ENCODE results near the gene FBXO10. TPM values are rescaled to one million over a fixed set of nuclear protein-coding genes. Genes with fewer than 3 reads are reported as not detected.

Gene FBXO10
- total and polyA plus RNA-seq, 2 of the 4 experiments (the other 2 are of a cell fraction), result 6.6 to 6.7 TPM

DNA sequence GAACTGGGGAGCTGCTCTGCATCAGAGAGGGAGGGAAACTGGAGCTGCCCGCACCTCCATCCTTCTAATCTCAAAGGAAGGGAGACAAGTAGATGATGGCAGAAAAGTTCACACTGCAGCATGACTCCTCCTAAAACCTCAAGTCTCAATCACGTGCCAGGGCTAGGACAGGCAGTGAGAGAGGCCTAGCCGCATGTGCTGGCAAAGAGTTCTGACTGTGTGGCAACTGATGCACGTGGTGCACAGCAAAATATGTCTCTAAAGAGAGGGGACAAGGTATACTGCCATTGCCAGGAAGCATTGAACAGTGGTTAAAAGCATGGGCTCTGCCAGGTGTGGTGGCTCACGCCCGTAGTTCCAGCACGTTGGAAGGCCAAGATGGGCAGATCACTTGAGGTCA is 38.1 kb downstream of the FBXO10 start:
- Histone ChIP-seq H3K36me3 (ENCODE audit: control insufficient read depth, insufficient read depth, low read length) (peaks cover 26% of the 10 kb centered on the region), H3K56ac (ENCODE audit: extremely low read depth, insufficient read depth, low read length) (no peak overlapping the region), H3K4me2 (ENCODE audit: low read depth, low read length) (no peak overlapping the region), H4K91ac (ENCODE audit: insufficient read depth, low read depth, low read length) (no peak overlapping the region), H3K23ac (ENCODE audit: low read depth, low read length) (no peak overlapping the region), H3K14ac (replicated peaks; ENCODE audit: low read depth, low read length) (no peak overlapping the region), H2AFZ (replicated peaks; ENCODE audit: low read length, poor library complexity) (no peak overlapping the region), H3K4me1 (ENCODE audit: control insufficient read depth, insufficient read depth, low read length) (no peaks in the 10 kb centered on the region), H2AK5ac (ENCODE audit: low read depth, low read length) (no peak overlapping the region), H3K4me3 (ENCODE audit: insufficient read depth, low read depth, low read length) (no peak overlapping the region), H2BK120ac (ENCODE audit: low read depth, low read length) (no peak overlapping the region), H3K27ac (ENCODE audit: insufficient read depth, low read length) (no peak overlapping the region), H2AK9ac (replicated peaks; ENCODE audit: low read depth, low read length, poor library complexity) (no peak overlapping the region), H2BK20ac (ENCODE audit: low read depth, low read length) (no peak overlapping the region), H2BK5ac (ENCODE audit: low read depth, low read length, poor library complexity, severe bottlenecking) (no peak overlapping the region), H3K4ac (ENCODE audit: low read depth, low read length) (no peak overlapping the region), H4K20me1 (ENCODE audit: insufficient read depth, low read length) (no peaks in the 10 kb centered on the region), H3K79me1 (ENCODE audit: low read depth in 1 of 2, low read length in 2 of 2) (no peaks in the 10 kb centered on the region), H3K9ac (ENCODE audit: low read depth, low read length) (no peak overlapping the region), H2BK15ac (ENCODE audit: low read depth, low read length) (no peak overlapping the region), H4K5ac (ENCODE audit: low read depth, low read length) (no peak overlapping the region), H4K8ac (ENCODE audit: low read depth in 2 of 2, low read length in 2 of 2) (no peak overlapping the region), H3K18ac (ENCODE audit: low read depth, low read length) (no peak overlapping the region), H3K9me3 (ENCODE audit: control insufficient read depth, insufficient read depth, low read length) (no peaks in the 10 kb centered on the region), H3K9me1 (ENCODE audit: insufficient read depth, low read length) (peaks cover 3% of the 10 kb centered on the region; the same call in 1 of the 2 replicates), H3K27me3 (ENCODE audit: control insufficient read depth, insufficient read depth, low read length) (no peaks in the 10 kb centered on the region)
- TF ChIP-seq RCOR1 (IDR thresholded peaks at IDR 0.05; ENCODE audit: insufficient replicate concordance, low read length), result no peak
- TF ChIP-seq NFE2L2 (IDR thresholded peaks at IDR 0.05; ENCODE audit: low read depth, low read length), result no peak
- no peak for TF ChIP-seq RFX5 (IDR thresholded peaks at IDR 0.05; ENCODE audit: low read depth, low read length)
- no peak for TF ChIP-seq POLR2A (IDR thresholded peaks at IDR 0.05; ENCODE audit: low read depth, low read length)
- TF ChIP-seq MXI1 (IDR thresholded peaks at IDR 0.05; ENCODE audit: borderline replicate concordance, low read depth, low read length), result no peak
- no peak for TF ChIP-seq ELK1 (IDR thresholded peaks at IDR 0.05; ENCODE audit: borderline replicate concordance, low read depth, low read length)
- TF ChIP-seq, protein P1, sequence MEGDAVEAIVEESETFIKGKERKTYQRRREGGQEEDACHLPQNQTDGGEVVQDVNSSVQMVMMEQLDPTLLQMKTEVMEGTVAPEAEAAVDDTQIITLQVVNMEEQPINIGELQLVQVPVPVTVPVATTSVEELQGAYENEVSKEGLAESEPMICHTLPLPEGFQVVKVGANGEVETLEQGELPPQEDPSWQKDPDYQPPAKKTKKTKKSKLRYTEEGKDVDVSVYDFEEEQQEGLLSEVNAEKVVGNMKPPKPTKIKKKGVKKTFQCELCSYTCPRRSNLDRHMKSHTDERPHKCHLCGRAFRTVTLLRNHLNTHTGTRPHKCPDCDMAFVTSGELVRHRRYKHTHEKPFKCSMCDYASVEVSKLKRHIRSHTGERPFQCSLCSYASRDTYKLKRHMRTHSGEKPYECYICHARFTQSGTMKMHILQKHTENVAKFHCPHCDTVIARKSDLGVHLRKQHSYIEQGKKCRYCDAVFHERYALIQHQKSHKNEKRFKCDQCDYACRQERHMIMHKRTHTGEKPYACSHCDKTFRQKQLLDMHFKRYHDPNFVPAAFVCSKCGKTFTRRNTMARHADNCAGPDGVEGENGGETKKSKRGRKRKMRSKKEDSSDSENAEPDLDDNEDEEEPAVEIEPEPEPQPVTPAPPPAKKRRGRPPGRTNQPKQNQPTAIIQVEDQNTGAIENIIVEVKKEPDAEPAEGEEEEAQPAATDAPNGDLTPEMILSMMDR (conservative IDR thresholded peaks at IDR 0.05; ENCODE audit: low read depth, low read length), result no peak
- no peak for TF ChIP-seq MAFK (IDR thresholded peaks at IDR 0.05; ENCODE audit: low read depth, low read length)
- no peak for TF ChIP-seq SMC3 (IDR thresholded peaks at IDR 0.05; ENCODE audit: low read depth, low read length)
- TF ChIP-seq RAD21 (IDR thresholded peaks at IDR 0.05; ENCODE audit: low read length), result no peak
- no peak for TF ChIP-seq FOS (IDR thresholded peaks at IDR 0.05; ENCODE audit: low read depth, low read length)
- TF ChIP-seq BHLHE40 (IDR thresholded peaks at IDR 0.05; ENCODE audit: low read depth, low read length), result no peak
- ChIA-PET POLR2A (ENCODE audit: unreplicated experiment) (no interaction called here), CTCF (no interaction called here)
- 98% methylated on average over 5 of the region's 7 CpGs; no CpG with 5 or more reads in 1 of the 2 experiments for WGBS, 2 experiments (ENCODE audit: extremely low coverage in 2 of 2, insufficient read length in 1 of 2)
- ATAC-seq (ENCODE audit: low read depth) (no peak), DNase-seq (no peak)
- intact Hi-C loops (cut with micrococcal nuclease) (no loop called here), dilution Hi-C loops (cut with HindIII; ENCODE audit: low sequenced_read_pairs, unreplicated experiment) (no loop called here), in situ Hi-C loops (cut with MboI; ENCODE audit: low sequenced_read_pairs) (no loop called here)
- no TSS peak for BruUV-seq (replicated peaks)

All from IMR-90 (cell line).